MV-4-11 (cell line): ENCODE results near the gene PBX3.

ENCODE experiments used
- DNase-seq: peaks from one replicate; lab custom pipeline; 2025; lab: John Stamatoyannopoulos, UW

PBX3 gene

DNA sequence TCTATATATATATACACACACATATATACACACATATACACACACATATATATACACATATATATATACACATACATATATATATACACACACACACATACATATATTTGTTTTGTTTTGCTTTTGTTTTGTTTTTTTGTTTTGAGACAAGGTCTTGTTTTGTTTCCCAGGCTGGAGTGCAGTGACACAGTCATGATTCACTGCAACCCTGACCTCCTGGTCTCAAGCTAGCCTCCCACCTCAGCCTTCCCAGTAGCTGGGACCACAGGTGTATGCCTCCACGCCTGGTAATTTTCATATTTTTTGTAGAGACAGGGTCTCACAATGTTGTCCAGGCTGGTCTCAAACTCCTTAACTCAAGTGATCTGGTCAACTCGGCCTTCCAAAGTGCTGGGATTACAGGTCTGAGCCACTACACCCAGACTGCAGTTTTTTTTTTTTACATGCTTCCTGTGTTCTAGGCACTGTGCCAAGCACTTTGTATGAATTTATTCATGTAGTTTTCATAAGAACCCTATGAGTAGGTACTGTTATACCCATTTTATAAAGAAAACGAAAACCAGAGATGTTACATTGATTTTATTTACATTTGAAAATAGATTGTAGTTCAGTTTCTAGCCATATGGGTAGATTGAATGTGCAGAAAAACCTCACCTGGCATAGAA lies 120.7 kb downstream of the PBX3 start:
- DNase-seq, result no peak

DNA sequence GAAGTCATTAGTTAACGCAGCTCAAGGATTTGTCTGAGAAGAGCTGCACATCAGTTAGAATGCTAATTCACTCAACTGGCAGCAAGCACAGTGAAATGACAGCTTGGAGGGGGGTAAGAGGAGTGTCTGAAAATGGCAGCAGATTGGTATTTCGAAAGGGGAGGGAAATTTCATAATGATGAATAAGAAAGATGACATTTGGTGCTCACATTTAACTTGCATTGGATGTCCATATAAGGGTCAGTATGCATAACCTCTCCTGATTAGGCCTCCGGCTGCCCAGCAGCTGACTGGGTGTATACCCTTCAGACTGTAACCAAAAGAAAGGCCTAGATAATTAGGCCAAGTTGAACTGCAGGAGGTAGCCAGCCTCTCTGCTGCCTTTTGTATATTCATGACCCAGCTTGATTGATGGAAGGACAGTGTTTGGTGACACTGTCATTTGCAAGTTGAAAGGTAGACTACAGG lies 131.0 kb downstream of the PBX3 start:
- DNase-seq, result peak; percentile 52

DNA sequence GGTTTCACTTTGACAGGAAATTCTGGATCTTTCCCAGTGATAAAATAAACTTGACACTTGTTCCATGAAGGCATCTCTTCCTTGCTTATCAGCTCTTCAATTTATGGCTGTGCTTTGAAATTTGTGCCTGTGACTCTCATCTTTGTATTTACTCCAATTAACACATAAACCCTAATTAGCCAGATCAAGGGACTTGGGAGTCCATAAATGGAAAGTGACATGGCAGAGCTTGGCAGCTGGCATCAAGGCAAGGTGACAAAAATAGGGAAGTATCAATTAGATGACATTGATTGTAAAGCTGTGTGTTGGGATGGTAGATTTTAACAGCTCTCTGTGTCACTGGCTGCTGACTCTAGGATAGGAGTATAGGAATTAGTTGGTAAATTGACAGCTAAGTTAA lies 133.9 kb downstream of the PBX3 start:
- no peak for DNase-seq

DNA sequence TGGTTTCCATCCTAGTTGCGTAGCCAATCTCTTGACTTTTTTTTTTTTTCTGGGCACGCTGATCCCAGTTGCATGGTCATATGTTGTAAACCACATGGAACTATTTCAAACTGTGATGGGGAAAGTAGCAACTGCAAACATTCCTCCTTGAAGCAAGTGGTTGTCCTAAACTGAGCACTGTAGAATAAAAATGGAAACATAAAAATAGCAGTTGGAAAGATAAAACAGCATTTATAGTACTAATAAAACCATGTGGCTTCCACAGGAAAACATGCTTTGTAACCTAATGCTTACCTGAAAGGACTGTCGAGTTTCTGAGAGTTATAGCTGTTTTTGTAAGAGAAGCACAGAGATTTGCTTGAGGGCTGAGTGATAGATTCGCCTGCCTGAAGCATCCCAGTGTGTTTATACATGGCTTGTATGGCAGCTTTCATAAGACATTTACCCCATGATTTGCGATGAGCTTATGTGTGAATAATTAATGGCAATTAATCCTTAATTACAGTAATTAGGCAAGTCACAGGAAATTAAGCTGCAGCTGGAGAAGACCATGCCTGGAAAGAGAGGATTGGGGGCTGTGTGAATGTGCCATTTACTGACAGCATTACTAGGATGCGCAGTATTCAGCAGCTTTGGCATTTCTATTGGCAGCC lies 136.5 kb downstream of the PBX3 start:
- DNase-seq, result no peak

DNA sequence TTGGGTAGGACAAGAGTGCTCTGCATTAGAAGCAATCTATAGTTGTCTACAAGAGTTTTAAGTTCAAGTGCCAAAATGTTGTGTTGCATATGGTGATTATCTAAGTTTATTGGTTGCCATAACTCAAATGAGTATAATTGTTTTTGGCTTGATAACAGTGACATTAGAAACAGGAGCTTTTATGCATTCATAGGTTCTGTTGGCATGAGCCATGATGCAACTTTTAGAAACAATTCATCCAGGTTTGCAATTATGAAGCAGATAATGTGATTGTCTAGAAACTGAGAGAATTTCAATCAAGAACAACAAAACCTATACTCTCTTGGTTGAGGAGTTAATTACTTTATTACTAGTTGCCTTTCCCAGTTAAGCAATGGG lies 137.0 kb downstream of the PBX3 start:
- DNase-seq, result no peak

DNA sequence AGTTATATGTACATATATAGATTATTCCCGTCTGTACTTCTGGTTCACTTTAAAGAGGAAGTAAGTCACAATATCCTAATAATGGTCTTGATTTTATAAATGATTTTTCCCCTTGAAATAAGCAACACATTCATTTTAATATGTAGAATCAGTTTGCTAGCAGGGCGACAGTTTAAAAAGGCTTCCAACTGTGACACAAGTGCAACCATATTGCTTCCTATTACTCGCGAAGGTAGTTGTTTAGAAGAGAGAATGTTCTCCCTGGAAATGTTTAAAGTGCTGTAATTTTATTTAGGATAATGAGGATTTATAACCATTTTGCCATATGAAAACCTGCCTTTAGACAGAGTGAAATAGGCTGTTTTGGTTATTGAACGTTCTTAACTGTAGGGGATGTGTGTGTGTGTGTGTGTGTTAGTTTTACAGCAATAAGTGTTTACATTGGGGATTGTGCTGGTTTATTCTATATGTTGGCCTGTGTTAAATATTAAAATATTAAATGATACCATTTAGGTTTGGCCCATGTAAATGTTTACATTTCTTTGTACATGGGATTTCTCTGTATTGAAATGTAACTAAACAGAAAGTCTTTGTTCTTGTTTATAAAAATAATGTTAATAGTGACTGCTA lies 138.3 kb downstream of the PBX3 start:
- no peak for DNase-seq

DNA sequence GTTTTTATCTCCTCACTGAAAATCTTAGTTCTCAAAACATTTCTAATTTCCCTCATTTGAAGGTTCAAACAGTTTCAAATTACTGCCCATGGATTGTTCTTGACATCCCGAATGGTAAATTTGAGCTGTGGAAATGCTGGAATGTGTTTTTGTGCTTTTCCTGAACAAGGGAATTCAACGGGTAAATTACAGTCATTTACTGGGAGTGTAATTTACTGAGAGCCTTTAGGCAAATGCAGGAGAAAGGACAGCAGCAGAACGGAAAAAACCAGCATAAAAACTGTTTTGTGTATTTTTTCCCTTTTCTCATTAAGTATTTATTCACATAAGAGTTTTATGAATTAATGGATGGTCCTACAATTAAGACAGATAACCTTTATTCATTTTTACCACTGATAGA lies 139.2 kb downstream of the PBX3 start:
- no peak for DNase-seq

DNA sequence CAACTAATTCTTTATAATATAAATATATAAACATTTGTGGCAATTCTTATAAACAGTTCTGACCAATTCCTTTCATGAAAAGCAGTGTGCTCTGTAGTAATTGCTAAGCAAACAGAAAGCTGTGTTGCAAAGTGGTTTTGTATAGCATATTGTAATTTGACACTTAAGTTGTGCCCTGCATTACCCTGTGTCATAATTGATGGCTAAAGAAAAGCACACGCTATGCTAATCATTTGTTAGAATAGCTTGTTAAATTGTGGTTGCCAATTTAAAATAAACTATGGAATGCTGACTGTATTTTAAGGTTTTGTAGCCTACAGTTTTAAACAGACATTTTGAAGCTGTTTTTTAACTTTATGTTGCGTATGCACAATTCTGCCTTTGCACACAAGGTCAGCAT lies 140.0 kb downstream of the PBX3 start:
- no peak for DNase-seq

DNA sequence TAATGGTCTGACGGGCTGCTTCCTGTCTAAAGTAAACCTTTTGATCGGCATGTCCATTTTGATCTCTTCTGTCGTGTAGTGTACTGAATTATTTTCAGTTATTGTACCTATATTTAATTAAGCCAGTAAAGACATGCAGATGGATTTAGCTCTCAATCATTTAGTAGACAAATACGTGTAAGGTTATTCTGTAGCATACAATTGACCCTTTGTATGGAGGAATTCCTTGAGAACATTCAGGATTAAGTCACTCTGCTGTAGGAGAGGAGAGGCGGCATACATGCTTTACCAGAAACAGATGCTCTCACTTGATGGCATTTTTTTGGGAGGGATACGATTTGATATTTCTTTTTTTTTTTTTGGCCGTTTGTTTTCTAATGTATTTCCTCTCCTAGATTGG lies 141.0 kb downstream of the PBX3 start:
- no peak for DNase-seq

DNA sequence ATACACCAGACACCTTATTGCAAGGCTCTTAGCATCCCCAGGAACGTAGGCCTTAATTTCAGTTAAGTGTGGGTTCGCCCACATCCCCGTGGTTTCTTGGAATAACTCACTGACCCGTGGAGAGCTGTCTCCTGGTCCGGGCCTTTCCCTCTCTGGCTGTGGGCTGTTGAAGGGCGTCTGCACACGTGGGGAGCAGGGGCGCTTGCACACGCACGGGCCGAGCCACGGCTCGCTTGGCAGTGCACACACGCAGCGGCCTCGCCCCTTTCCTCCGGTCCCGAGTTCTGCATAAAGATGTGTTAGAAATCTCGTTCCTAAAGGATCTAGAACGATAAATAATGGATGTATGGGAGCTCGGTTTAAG lies 141.9 kb downstream of the PBX3 start:
- DNase-seq, result peak; percentile 33

DNA sequence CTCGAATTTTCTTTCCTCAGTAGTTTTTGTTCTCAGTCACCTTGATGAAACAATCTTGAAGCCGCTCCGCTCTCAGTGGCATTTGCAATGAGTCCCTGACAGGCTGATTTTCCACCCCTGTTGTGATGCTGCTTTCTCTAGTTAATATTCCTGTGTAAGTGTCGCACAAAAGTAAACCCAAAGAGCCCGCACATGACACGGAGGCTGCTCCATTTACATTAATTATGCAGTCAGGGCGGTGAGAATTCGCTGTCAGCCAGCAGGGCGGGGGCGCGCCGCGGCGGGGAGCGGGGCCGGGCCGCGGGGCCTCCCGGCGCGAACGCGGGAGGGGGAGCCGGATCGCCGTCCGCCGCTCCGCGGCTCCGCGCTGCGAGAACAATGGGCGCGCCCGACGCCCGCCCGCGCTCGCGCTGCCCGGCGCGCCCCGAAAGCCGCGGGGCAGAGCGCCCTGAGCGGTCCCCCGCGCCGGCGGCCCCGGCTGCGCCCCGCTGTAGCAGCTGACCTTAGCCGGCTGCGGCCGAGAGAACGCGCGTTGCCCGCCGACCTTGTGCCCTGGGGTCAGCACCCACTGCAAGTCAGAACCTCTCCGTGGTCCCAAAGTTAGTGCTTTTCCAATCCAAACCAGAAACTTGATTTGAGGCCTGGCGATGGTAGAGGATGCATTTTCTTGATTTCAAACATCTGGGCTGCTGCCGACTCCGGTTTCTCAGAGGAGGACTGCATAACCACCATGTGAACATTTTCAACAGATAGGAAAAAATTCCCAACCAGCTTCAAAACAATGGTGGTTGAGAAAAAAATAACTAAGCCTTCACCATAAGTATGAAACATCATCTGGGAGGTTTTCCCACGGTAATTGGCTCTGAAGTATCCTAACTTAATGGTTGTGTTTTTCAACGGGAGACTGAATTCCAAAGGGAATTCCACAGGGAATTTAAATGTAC lies 142.6 kb downstream of the PBX3 start:
- DNase-seq, result no peak

DNA sequence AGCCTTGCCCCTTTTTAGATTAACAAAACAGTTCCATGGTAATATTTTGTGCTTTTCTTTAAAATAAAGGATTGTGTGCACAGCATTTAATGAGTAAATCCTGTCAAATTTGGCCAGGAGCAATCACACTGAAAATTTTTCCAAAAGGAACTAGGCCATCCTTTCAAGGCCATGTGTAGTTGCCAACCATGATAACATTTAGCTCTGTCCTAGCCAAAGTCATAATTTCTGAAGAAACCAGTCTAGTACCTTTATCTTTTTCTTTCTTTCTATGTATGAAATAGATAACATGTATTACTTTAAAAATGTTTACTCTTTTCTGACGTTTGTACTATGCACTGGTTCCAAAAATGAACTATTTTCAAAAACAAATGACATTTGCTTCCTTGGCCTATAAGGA lies 143.7 kb downstream of the PBX3 start:
- DNase-seq, result no peak

DNA sequence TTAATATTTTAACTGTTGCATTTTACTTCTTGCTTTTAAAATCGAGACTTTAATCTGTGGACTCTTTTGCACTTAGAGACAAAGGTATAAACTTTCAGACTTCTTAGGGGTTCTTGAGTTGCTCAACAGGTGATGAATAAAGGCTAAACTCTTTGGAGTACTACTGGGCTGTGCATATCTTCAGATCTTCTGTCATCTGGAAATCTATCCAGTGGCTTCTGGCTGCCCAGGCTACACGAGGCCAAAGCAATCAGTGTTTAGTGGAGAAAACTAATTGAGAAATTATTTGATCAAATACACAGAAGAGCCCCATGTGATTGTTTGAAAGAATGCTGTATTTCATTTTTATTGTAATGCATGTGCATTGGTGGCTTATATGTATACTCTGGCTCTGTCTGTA lies 146.1 kb downstream of the PBX3 start:
- no peak for DNase-seq

DNA sequence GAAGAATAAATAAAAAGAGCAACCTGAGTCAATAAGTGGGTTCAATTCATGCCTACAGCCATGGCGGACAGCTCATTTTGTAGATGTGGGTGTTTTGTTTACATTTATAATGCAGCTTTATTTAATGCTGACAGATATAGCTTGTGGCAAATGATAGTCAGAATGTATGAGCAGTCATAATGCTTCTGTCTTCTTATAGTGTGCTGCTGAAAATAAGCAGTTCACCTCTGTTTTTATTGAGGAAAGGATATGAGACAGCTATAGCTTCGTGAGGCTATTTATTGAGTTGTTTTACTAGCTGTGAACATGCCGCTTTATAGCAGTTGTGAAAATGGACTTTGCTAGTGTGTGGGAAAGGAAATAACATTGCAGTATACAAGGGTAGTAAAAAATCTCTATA lies 147.4 kb downstream of the PBX3 start:
- no peak for DNase-seq

DNA sequence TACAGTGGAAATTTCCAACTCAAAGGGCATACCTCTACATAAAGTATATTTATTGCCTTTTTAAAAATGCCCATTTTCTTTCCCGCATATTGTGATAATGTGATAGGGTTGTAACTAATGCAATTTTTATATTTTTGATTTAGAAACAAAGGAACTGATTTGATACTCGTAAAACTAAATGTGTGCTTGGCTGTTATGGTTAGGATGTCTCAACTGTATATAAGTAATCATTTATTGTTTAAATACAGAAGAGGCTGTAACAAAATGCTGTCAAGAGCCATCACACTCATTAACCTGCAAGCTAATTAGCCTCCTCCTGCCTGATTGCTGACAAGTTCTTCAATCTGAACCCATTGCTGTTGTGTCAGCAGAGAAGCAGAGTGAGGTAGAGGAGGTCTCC lies 149.2 kb downstream of the PBX3 start:
- DNase-seq, result no peak

DNA sequence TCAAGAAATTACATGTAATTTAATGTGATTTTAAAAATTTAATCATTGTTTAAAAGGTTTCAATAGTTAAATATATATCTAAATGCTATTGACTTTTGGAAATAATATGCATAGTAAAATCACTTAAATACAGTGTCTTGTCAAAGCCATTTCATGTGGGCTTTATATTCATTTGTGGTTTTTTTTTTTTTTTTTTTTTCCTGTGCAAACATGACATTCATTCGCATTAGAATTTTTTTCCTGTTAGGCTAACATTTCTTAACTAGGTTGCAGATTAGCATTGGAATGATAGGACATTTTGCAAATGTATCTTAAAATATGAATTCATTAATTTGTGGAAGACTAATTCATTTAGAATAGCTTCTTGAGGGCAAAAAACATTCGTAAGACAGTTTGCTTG lies 149.8 kb downstream of the PBX3 start:
- DNase-seq, result no peak

DNA sequence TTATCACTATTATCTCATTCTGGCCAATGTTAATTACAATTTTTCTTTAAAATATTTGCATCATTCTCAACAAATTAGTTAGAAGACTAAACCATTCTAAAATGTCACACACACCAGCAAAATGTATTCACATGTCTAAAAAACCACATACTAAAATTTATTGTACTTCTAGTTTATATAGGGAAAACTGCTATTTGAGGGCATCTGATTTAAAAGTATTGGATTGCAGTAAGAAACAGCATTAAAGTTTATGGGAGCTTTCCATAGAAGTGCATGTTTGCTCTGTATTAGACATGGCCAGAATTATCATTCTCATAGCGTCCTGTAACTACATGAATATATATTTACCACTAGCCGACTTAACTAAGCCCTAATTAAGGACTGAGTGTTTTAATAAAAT lies 150.3 kb downstream of the PBX3 start:
- no peak for DNase-seq

DNA sequence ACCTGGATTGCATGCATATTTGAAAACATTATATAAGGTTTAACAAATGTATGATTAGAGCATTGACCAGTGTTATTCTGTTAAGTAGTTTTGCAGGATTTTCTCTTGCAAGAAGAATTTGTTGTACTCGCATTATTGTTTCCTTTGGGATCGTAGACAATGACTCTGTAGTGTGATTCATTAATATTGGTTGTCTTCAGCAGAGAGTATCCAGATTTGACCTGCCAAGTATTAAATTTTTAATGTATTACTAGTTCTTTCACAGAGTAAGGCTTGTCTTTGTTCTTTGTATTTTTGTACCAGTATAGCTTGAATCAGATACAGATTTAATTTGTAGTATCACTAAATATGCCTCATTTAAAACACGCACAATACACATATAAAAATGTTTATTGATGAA lies 155.0 kb downstream of the PBX3 start:
- no peak for DNase-seq

DNA sequence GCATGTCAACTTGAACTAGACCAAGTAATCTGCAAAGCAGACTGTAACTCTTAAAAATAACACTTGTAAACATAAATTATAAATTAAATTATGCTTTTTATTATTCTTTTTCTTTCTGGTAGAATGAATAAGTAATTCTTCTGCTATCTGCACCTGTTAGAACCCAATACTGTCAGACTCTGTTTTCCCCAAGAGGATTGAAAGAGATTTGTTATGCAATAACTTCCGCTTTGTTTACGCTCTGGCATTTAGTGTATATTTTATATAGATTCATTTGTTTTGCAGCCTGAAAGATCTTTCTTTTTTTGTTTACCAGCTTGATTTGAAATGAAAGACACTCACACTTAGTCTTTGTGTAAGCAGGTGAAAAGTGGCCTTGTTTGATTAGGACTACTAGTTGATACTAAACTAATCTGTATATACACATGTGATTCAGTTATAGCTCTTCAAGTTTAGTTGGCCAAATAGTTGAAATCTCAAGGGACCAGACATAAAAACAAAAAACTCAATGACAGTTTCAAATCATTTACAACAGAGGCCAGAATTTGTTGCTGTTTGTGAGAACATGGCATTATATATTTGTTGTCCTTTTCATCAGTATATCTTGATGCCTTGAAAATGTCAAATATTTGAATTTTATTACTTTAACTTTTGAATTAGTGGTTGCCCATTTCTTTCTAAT lies 155.8 kb downstream of the PBX3 start:
- DNase-seq, result no peak

DNA sequence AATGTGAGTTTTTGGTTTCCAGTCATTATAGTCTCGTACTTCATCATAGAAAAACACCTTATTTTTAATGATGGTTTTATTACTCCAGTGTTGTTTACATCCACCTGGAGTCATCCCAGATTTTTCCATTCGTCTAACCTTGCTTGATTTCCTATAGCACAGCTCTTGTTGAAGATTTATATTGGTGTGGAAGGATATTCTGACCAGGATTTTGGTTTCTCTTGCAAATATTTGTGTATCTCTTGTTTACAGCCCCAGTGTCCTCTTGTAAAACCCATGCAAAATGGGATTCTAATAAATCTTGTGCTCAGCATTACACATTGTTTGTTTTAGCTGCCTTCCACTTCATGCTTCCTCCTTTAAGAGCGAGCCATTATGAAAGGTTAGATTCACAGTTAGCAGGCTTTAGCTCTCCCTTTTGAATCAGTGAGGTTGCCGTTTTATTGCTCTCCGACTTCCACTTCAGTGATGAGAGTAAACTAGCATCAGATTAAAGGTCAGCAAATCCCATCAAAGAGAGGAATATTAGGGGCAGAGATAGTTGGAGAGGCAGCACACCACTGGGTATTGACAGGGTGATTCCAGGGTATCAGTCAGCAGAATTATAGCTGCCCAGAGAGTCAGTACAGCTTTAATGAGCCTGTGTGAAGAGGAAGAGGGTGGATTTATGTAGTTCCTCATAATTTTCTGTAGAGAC lies 157.1 kb downstream of the PBX3 start:
- DNase-seq, result peak; percentile 71

DNA sequence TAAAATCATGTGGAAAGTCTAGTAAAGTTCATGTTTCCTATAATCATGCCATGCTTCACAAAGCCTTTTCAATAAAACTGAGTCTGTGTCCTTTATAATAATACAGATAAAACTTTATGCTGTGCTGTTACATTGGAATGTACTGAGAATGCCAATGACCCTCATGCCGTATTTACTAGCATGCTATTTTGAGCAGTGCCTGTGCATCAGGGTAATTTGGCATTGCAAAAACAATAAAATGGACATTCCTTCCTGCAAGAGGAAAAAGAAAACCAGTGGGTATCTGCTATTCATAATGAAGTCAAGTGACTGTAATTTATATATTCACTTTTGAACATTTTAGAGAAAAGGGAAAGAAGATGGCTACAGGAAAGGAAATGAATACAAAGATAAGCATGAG lies 159.0 kb downstream of the PBX3 start:
- no peak for DNase-seq
